ENCODE measurements around the gene MAP4K3.

- TF ChIP-seq CTBP1 (IDR thresholded peaks at IDR 0.05; ENCODE audit: borderline replicate concordance), result no peak
- no peak for TF ChIP-seq PKNOX1 (IDR thresholded peaks at IDR 0.05)
- TF ChIP-seq FOXM1 (IDR thresholded peaks at IDR 0.05; ENCODE audit: borderline replicate concordance), result no peak
- TF ChIP-seq FOXA1 (IDR thresholded peaks at IDR 0.05), result no peak
- TF ChIP-seq FOXK2 (IDR thresholded peaks at IDR 0.05), result no peak
- no peak for TF ChIP-seq ZNF384 (IDR thresholded peaks at IDR 0.05)
- no peak for TF ChIP-seq ELF4 (IDR thresholded peaks at IDR 0.05)
- no peak for TF ChIP-seq SUZ12 (IDR thresholded peaks at IDR 0.05)
- TF ChIP-seq ARNT (IDR thresholded peaks at IDR 0.05), result no peak
- no peak for TF ChIP-seq HDGF (IDR thresholded peaks at IDR 0.05; ENCODE audit: borderline replicate concordance)
- no peak for TF ChIP-seq SP1 (IDR thresholded peaks at IDR 0.05)
- TF ChIP-seq TARDBP (IDR thresholded peaks at IDR 0.05), result no peak
- no peak for TF ChIP-seq BHLHE40 (IDR thresholded peaks at IDR 0.05; ENCODE audit: borderline replicate concordance)
- TF ChIP-seq L3MBTL2 (conservative IDR thresholded peaks at IDR 0.05), result no peak
Observed at GRCh38 chr2:39381653-39382052, 55.4 kb downstream of the MAP4K3 start.
